ENCODE data around the gene UGCG. TPM values are rescaled to one million over a fixed set of nuclear protein-coding genes. Genes with fewer than 3 reads are reported as not detected.

Gene UGCG
- total and polyA plus RNA-seq, 9 of the 15 experiments (the other 6 are each of a cell fraction or from before 2014, with no cell fraction given): 20.0 to 40.3 (median 29.2) TPM

- Histone ChIP-seq H3K9ac (ENCODE audit: insufficient read depth in 1 of 2, low read depth in 2 of 2, low read length in 2 of 2) (no peak overlapping the region), H3K4me1 (replicated peaks in 1 of 2; ENCODE audit: control insufficient read depth in 2 of 2, insufficient read depth in 2 of 2, low read length in 2 of 2) (peaks cover 12 to 24% of the 10 kb centered on the region in 2 experiments; a peak in 3 of 5 replicates), H3K9me1 (ENCODE audit: control insufficient read depth, insufficient read depth, low read length) (no peaks in the 10 kb centered on the region), H3K27ac (ENCODE audit: extremely low read depth, low read depth, low read length) (no peak overlapping the region; the same call in 2 of the 3 replicates), H3K4me2 (ENCODE audit: insufficient read depth, low read length) (no peak overlapping the region), H4K20me1 (replicated peaks; ENCODE audit: control insufficient read depth, insufficient read depth, low read length) (no peaks in the 10 kb centered on the region), H3K79me2 (ENCODE audit: control insufficient read depth, insufficient read depth, low read length) (no peaks in the 10 kb centered on the region), H2AFZ (ENCODE audit: low read depth, low read length) (no peak overlapping the region), H3K27me3 (ENCODE audit: control insufficient read depth in 2 of 2, insufficient read depth in 2 of 2, low read length in 2 of 2) (no peaks in the 10 kb centered on the region), H3K9me3 (replicated peaks; ENCODE audit: control insufficient read depth, insufficient read depth, low read depth, low read length) (no peaks in the 10 kb centered on the region), H3K4me3 (no peak overlapping the region), H3K36me3 (ENCODE audit: control insufficient read depth, insufficient read depth, low read length) (no peaks in the 10 kb centered on the region)
- CTCF ChIA-PET (ENCODE audit: low intra/inter-chr PET ratio): no interaction called here
- in situ Hi-C loops (cut with MboI) (no loop called here), intact Hi-C loops (cut with micrococcal nuclease) (loop anchor here (5.0 to 10.0 kb wide), 2 partner anchors 103 to 395 kb away; no protein-coding TSS in a partner anchor)
- no peak for TF ChIP-seq ZFPM2 (CRISPR knock-in tag; IDR thresholded peaks at IDR 0.05)
- TF ChIP-seq BDP1 (IDR thresholded peaks at IDR 0.05; ENCODE audit: insufficient read depth, insufficient read length): no peak
- no peak for TF ChIP-seq ZNF76 (CRISPR knock-in tag; IDR thresholded peaks at IDR 0.05; ENCODE audit: borderline replicate concordance)
- TF ChIP-seq TCFL5 (CRISPR knock-in tag; conservative IDR thresholded peaks at IDR 0.05): no peak
- TF ChIP-seq NCOA6 (IDR thresholded peaks at IDR 0.05): no peak
- no peak for TF ChIP-seq MXD1 (CRISPR knock-in tag; IDR thresholded peaks at IDR 0.05; ENCODE audit: borderline replicate concordance, poor library complexity, severe bottlenecking)
- TF ChIP-seq, protein P1, sequence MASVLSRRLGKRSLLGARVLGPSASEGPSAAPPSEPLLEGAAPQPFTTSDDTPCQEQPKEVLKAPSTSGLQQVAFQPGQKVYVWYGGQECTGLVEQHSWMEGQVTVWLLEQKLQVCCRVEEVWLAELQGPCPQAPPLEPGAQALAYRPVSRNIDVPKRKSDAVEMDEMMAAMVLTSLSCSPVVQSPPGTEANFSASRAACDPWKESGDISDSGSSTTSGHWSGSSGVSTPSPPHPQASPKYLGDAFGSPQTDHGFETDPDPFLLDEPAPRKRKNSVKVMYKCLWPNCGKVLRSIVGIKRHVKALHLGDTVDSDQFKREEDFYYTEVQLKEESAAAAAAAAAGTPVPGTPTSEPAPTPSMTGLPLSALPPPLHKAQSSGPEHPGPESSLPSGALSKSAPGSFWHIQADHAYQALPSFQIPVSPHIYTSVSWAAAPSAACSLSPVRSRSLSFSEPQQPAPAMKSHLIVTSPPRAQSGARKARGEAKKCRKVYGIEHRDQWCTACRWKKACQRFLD (CRISPR knock-in tag; IDR thresholded peaks at IDR 0.05): no peak
- 63% methylated on average over 8 of the region's 8 CpGs for WGBS (ENCODE audit: insufficient coverage, low coverage, missing lambda C conversion rate)
- ATAC-seq: no peak
- POLR2A ChIA-PET: no interaction called here
- BruUV-seq (replicated peaks): no TSS peak
- no peak for DNase-seq (ENCODE audit: extremely low read depth in 1 of 4, low spot score in 3 of 4)
- FAIRE-seq: no peak
These were observed 73.0 kb downstream of the UGCG start for GRCh38 chr9:111969622-111970021.
